HL-60 (cell line): Measurements from ENCODE around the gene DDB1.

Experiments used
- CTCF ChIP-seq: IDR thresholded peaks from one replicate; pipeline ENCODE4 v1.5.1; 2011; ENCODE audit warnings: low read length, control low read depth, inconsistent platforms; ENCODE audit not compliant: insufficient read depth
- POLR2AphosphoS5 ChIP-seq: IDR thresholded peaks from 2 replicates; pipeline ENCODE4 v1.6.1; 2012; ENCODE audit warnings: low read depth
- REST ChIP-seq: IDR thresholded peaks from 2 replicates; pipeline ENCODE4 v1.6.1; 2012; ENCODE audit warnings: low read depth; ENCODE audit not compliant: insufficient replicate concordance

- TF ChIP-seq CTCF (no peak), POLR2AphosphoS5 (no peak), REST (no peak)
Observed at GRCh38 chr11:61275191-61275590, 57.7 kb downstream of the DDB1 start.
